ENCODE measurements around the gene PPIH.
"Not testable (repeated sequence)": the region's sequence is repeated elsewhere in the genome, so short reads cannot be mapped to it uniquely, and the experiment has no call there.

The PPIH gene

GRCh38 chr1:42657981-42658876 is at the start of gene PPIH:
TSS of gene PPIH (plus strand) at chr1:42658423. CDS start at chr1:42658447, 24 bp downstream.
- DNase-seq = peak; percentile 84

GRCh38 chr1:42613803-42614131 is 44.5 kb upstream of the PPIH start:
- no peak for DNase-seq

- DNase-seq = no peak
Measured at GRCh38 chr1:42618866-42619265, 39.4 kb upstream of the PPIH start.

- DNase-seq = no peak
Measured at GRCh38 chr1:42620307-42620706, 37.9 kb upstream of the PPIH start.

DNA sequence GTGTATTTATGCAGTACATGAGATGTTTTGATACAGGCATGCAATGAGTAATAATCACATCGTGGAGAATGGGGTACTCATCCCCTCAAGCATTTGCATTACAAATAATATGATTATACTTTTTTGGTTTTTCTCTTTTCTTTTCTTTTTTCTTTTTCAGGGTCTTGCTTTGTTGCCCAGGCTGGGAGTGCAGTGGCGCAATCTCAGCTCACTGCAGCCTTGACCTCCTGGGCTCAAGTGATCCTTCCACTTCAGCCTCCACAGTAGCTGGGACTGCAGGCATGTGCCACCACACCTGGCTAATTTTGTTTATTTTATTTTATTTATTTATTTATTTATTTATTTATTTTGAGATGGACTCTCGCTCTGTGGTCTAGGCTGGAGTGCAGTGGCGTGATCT is 37.0 kb upstream of the PPIH start:
- DNase-seq = not testable (repeated sequence)

DNA sequence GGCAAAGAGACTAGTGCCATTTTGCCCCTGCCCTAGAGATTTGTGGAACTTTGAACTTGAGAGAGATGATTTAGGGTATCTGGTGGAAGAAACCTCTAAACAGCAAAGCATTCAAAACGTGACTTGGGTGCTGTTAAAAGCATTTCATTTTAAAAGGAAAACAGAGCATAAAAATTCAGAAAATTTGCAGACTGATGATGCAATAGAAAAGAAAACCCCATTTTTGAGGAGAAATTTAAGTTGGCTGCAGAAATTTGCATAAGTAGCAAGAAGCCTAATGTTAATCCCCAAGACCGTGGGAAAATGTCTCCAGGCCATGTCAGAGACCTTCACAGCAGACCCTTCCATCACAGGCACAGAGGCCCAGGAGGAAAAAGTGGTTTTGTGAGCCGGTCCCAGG is 31.0 kb upstream of the PPIH start:
- not testable (repeated sequence) for DNase-seq

GRCh38 chr1:42639116-42639515 is 19.1 kb upstream of the PPIH start:
- no peak for DNase-seq

DNA sequence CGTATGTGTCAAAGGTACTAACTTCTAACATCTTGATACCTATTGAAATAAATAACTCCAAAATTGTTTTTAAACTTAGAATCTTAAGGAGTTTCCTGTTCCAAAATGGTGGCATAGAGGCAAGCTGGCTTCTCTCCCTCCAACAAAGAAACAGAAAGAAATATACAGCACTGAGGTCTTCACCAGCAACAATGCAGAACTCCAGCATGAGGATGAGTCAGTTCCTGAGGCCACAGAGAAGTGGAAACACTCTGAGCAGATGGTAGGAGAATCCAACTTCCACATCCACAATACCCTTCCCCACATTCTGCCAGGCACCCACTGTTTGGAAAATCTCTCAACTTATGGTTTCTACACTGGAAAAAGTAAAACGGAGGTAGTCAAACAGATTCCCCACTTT is 12.2 kb upstream of the PPIH start:
- no peak for DNase-seq

DNA sequence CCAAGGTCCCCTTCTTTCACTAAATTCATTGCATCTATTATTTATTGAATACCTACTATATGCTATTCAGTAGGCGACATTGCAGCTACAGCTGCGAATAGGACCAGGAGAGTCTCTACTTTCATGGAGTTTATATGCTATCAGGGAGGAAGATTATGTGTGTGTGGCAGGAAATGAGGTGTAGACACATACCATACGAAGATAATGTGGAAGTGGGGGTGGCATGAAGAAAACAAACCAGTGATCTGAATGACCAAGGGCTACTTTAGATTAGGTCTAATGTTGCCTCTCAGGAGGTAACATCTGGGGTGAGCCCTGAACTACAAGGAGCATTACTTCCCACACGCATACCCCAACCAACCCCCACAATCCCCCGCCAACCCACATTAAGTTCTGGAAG is 1.0 kb upstream of the PPIH start:
- DNase-seq = no peak

DNA sequence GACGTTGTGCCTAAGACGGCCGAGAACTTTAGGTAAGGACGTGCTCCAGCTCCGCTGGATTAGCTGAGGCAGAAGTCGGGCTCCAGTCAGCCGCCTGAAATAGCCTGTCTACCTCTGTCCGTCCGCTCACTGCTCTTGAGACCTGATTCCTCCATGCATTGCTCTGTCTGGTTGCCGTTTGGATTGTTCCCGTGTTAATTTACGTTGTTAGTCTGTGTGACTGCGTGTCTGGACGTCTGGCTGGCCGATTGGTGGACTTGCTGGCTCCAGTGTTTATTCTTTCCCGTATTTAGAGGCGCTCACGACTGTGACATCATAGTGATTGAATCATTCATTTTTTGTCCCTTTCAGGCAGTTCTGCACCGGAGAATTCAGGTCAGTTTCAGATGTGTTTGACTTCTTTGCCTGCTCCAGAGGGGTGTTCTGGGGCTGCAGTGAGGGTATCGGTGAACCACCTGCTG is 684 bp downstream of the PPIH start:
- DNase-seq = no peak

DNA sequence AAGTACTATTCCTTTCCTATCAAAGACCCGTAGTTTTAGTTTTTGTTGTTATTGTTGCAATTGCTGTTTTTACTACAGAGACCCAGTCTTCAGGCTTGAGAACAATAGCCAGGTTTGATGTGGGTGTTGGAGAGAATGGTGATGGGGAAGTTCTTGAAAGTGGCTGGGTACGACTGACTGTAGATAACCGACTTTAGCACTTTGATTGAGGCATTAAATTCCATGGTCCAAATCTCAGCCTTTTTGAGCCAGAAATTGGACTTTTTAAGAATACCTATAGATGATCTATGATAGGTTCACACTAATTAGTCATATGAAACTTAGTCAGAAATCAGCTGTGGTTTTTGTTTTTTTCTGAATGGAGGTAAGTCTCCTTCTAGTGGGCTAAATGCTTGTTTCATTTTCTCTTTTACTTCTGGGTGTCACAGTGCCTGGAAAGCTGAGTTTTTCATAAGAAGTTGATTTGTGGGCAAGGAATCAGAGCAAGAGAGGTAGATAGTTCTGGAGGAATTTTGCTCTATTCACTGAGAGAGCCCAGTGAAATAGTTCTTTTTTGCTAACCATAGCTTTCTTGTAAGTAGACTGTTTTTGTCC is 2.8 kb downstream of the PPIH start:
- DNase-seq = no peak

GRCh38 chr1:42669936-42670335 is 11.7 kb downstream of the PPIH start:
- DNase-seq = no peak

DNA sequence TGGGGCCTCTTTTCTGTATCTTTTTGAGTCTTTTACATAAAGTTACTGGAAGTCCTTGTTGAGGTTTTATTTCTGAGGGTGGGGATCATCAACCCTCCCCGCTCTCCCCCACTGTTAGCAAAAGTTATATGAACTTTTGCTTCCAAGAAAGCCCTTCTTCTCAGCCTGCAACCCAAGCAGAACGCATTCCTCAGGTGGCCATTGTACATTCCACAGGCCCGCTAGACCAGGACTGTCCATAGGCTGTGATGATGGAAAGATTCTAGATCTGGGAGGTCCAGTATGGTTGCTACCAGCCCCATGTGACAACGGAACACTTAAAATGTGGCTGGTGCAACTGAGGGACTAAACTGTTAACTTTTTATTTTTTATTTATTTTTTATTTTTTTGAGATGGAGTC is 12.2 kb downstream of the PPIH start:
- DNase-seq = no peak

DNA sequence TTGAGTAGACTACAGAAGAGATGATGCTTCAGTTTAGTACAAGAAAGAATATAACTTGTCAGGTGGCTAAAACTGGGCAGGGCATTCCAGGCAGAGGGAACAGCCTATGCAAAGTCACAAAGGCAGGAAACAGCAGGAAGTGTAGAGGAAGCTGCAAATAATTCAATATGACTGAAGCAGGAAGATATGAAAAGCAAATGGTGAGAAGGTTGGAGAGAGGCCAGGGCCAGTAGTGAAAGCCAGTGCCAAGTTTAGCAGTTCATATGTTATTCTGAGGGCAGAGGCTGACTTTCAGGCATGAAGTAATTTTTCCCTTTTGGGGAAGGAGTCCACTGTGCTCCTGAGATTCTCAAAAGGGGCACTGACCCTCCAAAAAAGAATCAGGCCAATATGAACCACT is 16.0 kb downstream of the PPIH start:
- DNase-seq = no peak

- no peak for DNase-seq
Measured at GRCh38 chr1:42674682-42675081, 16.5 kb downstream of the PPIH start.

- no peak for DNase-seq
Measured at GRCh38 chr1:42675467-42675866, 17.2 kb downstream of the PPIH start.

- DNase-seq = no peak
Measured at GRCh38 chr1:42676534-42677087, 18.4 kb downstream of the PPIH start.

DNA sequence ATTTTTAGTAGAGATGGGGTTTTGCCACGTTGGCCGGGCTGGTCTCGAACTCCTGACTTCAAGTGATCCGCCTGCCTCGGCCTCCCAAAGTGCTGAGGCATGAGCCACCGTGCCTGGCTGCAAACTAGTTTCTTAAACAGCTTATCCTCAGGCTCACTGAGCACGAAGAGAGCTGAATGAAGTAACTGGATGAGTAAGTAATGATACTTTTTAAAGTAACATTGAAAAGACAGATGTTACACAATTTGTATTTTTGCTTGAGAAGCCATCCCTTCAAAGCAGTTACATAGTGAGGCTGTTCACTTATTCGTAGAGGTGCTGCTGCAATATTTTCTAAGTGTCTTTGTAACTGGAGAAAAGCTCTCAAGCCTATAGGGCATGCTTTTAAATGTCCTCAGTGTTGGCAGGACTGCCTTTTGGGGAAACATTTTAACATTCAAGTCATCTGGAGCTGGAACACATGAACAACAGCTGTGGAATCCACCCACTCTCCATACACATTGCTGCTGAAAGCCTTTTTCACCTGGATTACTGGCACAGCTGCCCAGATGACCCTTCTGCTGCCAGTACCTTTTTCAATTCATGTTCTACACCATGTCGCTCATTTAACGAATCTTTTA is 21.3 kb downstream of the PPIH start:
- DNase-seq = no peak

GRCh38 chr1:42680055-42680454 is 21.8 kb downstream of the PPIH start:
- no peak for DNase-seq

GRCh38 chr1:42680921-42681683 is 22.9 kb downstream of the PPIH start:
- DNase-seq = no peak

GRCh38 chr1:42681741-42682483 is 23.7 kb downstream of the PPIH start, which contains the start of gene YBX1:
TSS of gene YBX1 (plus strand) at chr1:42682418. CDS start at chr1:42682566, 148 bp downstream.
- DNase-seq = peak; percentile 97

DNA sequence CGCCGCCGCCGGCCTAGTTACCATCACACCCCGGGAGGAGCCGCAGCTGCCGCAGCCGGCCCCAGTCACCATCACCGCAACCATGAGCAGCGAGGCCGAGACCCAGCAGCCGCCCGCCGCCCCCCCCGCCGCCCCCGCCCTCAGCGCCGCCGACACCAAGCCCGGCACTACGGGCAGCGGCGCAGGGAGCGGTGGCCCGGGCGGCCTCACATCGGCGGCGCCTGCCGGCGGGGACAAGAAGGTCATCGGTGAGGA is 24.2 kb downstream of the PPIH start:
- not testable (repeated sequence) for DNase-seq

Data from DMS 273 treated with DMSO at 0.1 percent for 48 hours (cell line).